Right hindlimb (tissue), 1 donor: ENCODE results near the gene ROR2.
"Not testable (repeated sequence)": the region's sequence is repeated elsewhere in the genome, so short reads cannot be mapped to it uniquely, and the experiment has no call there.

Experiments used
- DNase-seq: peaks from one replicate; pipeline ENCODE4 v3.0.0-alpha.2; 2018

Gene ROR2

DNA sequence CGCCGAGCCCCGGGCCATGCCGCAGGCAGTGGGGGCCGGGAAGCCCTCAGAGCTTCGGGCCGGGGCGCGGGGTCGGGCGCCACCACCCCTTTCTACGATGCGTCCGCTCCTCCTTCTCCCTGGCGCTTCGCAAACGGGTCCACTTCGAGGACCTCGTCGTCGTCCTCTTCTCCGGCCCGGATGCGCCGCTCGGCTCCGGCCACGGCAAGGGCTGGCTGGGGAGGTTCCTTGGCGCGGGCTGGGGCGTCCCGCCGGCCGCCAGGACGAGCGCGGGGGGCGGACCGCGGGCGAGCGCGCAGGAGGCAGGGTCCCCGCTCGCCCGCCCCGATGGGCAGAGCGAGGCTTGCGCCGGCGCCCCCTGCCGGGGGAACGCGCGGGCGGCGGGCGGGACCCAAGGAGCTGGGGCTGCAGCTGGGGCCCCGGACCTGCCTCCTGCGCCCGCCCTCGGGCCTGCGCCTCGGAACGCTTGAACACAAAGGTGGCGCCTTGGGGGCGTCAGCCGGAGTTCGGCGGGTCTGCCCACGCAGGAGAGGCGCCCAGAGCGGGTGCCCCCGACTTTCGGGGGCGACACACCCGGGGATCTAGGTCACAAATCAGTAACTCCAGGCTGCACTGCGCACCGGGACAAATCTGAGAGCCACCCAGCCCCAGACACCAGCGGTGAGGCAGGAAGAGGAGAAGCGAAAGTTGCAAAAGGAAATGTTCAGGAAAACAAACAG, at the start of gene ROR2:
Gene ROR2, minus strand, starts transcription at position 283 of the 719 bp plus-strand sequence.
- DNase-seq = peak; percentile 88

DNA sequence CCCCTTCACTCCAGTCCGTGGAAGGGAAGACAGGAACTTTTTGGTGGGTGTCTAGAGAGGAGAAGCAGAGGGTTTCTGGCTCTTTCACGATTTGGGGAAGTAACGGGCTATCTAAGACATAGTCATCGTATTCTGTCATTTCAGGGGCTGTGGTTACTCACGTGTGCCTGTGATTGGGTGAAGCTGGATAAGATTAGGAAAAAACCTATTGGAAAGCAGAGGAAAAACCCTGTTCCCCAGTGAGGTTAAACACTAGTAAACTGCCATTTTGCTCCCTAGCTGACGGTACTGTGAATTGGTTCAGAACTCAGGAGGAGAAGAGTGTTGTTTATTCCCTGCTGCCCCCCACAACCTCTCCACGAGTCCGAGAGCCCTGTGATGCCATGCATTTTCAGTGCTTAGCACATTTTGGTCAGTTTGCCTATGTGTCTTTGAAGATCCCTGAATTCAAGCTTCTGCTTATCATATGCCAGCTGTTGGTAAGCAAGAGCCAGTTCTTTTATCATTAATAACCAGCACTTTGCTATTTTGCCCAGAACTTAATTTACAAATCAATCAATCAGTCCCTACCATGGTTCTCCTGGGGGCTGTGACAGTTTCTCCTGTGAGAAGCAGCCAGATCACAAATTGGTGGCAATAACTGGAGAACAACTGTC, 45.1 kb upstream of the ROR2 start:
- no peak for DNase-seq

DNA sequence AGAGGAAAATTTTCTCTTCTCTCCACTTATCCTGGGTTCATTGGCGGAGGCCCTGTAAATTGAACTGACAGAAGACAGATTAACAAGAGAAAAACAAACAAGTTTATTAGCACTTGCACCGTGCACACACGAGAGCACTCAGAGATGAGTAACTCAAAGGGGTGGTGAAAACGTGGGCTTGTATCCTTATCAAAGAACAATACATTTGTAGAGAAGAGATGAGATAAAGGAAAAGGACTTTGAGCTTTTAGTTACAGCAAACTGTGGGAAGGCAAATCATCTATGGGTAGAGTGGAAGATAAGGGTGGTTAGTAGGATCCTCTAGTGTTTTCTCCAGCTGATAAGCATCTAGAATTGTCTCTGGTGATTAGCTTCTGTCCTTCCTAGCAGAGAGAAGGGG, 44.4 kb upstream of the ROR2 start:
- DNase-seq = no peak

DNA sequence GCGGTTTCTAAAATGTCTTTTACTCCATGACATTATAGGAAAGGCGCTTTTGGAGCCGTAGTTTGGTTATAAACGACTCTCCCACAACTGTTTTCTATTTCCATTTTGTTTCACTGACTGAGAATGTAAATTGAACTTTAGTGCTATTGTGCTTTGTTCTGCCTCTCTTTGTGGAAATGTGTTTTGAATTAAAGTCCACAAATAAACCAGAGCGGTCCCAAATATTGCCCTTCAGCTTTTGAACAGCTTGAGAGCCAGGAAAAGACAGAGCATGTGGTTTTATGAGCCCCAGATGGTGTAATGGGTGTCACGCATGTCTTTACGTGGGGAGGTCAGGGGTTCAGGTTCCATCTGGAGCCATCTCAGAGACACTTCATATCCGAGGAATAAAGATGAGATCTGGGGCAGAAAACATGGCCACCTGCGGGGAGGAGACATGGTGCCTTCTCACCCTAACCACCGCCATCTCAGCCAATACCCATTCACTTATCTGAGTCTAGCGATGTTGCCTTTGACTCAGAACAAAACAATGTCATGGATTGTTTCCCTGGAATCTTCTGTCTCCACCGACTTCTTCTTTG, 42.5 kb upstream of the ROR2 start:
- DNase-seq = no peak

DNA sequence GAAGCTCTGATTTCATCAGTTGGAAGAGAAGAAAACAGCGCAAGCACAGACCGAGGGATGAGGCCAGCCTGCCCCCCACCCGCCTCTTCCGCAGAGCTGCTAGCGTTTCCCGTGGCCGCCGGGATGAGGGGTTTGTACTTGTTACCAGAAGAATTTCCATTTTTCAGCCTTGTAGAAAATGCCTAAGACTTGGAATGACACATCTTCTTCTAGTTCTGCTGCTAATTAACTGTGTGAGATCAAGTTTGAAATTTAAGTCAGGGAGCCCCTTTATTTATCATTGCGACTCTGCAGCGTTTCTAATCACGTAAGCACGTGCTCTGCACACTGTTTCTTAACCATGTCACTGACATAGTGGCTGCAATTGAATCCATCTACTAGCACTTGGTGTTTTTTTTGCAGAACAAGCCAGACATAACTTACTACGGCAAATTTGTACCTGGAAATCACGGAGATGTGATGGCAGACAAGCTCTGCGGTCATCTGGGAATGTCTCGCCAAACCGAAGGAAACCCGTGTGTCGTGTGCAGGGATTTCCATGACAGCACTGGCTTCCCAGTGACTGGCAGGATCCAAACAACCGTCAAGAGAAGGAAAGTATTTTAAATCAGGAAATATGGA, 41.8 kb upstream of the ROR2 start:
- peak; percentile 44 for DNase-seq

DNA sequence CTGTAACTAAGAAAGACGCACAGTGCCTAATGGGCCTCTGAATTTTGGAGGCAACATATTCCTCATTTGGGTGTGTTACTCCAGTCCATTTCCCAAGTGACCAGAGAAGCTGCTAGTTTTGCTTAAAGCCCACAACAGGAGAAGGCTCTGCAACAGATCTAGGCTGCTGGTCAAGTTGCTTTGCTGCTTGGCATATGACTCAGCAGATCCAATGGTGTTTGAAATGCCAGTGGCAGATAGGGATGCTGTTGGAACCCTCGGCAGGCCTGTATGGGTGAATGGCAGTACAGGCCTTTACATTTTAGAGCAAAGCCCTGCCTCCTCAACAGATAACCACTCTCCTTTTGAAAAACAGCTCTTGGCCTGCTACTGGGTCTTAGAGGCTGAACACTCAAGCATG, 36.2 kb upstream of the ROR2 start:
- DNase-seq = no peak

DNA sequence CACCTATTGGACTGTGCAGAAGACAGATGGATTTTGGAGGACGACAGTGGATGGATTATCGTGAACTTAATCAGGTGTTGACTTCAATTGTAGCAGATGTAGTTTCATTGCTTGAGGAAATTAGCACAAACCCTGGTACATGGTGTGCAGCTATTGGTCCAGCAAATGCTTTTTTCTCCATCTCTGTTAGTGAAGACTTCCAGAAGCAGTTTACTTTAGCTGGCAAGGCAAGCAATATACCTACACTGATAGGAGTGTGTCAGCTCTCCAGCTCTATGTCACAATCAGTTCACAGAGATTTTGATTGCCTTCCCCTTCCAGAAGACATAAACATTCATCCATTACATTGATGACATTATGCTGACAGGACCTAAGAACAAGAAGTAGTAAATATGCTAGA, 35.7 kb upstream of the ROR2 start:
- DNase-seq = no peak

DNA sequence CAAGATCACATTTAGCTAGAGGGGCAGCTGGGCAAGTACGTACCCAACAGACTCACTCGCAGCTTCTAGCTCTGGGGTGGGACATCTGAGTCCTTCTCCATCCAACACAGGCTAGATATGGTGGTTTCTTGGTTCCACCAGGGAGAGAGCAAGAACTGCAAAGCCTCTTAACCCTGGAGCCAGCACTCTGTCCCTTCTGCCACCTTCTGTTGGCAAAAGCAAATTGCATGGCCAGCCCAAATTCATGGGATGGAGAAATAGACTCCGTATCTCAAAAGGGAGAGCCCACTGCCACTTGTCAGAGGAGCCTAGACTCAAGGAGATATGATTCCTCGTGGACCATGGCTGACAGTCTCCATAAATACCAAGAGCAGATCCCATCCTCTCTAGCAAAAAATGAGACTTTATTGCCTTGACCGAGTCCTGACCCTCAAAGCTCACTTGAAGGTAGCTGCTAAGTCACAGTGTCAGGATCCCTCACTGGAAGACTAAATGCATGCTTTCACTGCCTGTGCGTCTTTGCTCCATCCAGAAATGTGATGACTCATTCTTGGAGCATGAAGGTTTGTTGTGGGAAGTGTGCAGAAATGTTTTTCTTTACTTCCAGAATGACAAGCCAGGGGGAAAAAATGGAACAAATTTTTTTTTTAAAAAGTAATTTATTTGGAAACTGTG, 28.8 kb upstream of the ROR2 start:
- DNase-seq = no peak

DNA sequence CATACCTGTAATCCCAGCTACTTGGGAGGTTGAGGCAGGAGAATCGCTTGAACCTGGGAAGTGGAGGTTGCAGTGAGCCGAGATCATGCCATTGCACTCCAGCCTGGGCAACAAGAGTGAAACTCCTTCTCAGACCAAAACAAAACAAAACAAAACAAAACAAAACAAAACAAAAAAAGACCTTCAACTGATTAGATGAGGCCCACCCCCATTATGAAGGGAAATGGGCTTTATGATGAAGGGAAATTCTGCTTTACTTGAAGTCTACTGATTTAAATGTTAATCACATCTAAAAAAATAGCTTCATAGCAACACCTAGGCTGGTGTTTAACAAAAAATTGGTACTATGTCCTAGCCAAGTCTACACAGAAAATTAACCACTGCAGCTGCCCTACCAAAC, 25.2 kb upstream of the ROR2 start:
- not testable (repeated sequence) for DNase-seq

DNA sequence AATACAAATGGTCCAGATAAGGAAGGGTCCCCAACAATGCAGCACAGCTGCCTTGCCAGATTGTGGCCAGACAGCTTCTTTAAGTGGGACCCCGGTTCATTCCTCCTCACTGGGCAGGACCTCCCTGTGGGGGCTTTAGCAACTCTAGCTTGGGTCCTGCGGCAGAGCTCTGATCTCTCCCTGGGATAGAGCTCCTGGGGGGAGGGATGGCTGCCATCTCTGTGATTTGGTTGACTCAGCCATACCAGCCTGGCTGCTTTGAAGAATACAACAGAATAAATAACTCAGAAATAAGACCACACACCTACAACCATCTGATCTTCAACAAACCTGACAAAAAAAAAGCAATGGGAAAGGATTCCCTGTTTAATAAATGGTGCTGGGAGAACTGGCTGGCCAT, 22.7 kb upstream of the ROR2 start:
- DNase-seq = no peak

DNA sequence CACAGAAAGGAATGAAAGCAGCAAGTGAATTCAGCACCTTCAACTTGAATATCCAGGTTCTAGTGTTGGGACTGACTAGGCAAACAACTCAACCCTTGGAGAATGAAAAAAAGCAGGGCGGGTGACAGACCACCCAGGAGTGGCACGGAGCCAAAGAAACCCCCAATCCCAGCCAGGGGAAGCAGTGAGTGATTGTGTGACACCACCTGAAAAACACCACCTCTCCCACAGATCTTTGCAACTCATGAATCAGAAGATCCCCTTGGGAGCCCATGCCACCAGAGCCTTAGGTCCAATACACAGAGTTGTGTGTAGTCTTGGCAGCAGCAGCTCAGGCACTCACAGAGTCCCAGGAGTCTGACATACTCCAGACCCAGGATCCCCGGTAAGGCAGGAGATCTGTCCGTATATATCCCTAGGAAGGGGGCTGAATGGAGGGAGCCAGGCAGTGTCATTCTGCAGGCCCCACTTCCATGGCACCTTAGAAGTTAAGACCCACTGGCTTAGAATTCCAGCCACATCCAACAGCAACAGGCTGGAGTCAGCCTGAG, 22.1 kb upstream of the ROR2 start:
- DNase-seq = no peak

DNA sequence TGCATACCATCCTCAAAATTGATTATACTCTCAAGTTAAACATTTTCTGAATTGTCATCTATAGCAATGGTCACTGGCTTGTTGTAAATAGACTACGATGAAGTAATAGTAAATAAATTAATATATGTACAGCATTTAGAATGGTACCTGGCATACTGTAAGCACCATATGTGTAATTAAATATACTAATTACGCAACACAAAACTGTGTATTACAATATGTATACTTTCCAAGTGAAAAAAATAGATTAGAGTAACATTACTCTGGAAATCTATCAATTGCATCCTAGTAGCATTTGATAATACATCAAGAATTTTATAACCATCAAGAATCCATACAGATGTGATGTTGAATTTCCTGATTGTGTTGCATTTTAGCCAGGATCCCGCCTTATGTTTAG, 17.2 kb upstream of the ROR2 start:
- DNase-seq = no peak

DNA sequence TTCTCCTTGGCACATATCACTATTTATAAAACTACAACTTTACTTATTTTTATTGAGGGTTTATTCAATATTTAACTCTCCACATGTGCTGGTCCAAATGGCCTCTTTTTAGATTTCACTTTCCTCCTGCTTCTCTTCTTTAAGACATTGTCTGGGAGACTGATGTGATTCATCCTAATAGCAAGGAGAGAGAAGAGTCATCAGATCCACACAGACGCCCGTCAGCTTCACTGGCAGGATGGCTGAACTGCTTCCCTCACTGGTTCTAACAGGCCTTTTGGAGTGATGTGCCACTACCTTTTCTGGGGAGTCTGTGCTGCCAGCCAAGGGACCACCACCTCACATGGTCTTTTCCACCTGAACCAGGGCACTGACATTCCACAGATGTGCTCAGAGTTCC, 16.5 kb upstream of the ROR2 start:
- DNase-seq = no peak

DNA sequence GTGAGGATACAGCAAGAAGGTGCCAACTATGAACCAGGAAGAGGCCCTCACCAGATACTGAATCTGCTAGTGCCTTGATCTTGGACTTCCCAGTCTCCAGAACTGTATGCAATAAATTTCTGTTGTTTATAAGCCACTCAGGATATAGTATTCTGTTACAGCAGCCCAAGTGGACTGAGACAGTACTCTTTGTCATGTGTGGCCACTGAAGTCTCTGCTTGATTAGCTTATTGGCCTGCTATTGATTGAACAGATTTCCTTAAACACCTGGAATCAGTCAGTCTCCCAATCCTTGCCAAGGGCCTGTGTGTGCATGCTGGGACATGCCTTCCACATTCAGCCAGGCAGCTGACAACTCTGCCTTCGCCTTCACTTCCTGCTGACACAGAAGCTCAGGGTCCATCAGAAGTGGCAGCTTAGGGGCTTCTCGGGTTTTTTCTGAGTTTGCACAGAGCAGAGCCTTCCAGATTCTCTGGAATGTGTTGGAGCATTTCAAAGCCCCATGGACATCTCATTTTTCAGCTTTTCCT, 13.7 kb upstream of the ROR2 start:
- no peak for DNase-seq

DNA sequence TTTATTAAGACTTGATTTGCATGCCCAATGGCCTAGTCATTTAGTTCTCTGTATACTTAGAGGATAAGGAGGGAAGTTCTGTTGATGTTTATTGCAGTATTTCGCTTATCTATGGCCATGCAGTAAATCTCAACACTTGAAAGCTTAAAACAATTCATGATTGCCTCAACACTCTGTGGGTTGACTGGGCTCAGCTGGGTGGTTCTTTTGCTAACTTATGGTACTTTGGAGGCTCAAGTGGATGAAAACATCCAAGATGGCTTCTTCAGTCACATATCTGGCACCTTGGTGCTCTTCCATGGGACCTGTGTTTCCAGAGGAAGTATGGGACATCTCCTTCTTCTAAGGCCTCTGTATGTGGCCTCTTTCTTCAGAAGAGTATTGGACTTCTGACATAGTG, 10.3 kb upstream of the ROR2 start:
- no peak for DNase-seq

DNA sequence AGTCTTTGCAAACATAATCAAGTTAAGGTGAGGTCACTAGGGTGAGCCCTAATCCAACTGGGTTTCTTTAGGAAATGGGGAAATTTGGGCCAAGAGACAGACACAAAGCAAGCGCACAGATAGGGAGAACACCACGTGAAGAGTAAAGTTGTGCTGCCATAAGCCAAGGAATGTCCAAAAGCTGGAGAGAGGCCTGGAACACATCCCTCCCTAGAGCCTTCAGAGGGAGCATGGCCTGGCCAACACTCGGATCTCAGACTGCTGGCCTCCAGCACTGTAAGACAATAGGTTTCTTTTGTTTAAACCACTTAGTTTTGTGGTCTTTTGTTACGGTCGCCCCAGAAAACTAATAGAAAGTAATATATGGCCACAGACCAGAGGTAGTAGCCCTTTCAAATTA, 8.1 kb upstream of the ROR2 start:
- peak; percentile 79 for DNase-seq

DNA sequence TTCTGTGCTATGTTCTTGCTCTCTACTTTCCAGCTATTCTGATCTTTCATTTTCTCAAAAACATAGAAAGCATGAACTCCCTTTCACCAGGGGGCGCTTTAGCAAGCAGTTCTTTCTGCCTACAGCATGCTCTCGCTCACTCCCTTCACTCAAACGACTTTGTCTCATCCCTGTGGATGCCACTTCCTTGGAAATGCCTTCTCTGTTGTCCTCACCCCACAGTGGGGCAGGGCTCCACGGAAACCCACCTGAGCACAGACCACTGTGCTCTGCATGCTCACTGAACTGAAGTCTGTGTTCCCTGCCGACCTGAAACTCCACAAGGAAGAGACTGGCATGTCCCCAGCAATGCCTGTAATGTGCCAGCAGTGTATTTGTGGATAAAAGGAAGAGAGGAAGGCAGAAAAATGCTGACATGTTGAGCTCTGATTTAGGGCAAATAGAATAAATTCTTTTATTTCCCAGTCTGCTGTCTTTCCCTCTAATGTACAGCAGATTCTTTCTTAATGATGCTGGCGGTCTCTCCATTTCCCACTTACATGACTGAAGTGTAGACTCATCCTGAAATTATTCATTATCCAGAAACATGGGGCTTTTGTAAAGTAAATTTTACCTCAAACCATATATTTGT, 4.9 kb upstream of the ROR2 start:
- peak; percentile 61 for DNase-seq

DNA sequence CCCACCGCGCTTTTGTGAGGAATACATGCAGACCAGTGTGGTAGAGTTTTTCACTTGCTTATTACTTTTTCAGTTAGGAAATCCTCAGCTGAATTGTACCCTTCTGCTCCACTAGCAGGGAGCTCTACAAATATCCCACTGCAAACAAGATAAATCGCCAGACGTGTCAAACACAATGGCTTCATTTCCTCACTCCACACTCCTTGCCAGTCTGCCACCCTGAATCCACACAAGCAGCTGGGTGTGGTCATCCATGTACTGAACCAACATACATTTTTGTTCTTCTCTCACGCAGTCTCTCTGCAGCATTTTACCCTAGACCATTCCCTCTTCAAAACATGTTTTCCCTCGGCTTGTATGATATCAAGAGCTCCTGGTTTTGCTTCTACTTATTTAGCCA, 3.7 kb upstream of the ROR2 start:
- no peak for DNase-seq

DNA sequence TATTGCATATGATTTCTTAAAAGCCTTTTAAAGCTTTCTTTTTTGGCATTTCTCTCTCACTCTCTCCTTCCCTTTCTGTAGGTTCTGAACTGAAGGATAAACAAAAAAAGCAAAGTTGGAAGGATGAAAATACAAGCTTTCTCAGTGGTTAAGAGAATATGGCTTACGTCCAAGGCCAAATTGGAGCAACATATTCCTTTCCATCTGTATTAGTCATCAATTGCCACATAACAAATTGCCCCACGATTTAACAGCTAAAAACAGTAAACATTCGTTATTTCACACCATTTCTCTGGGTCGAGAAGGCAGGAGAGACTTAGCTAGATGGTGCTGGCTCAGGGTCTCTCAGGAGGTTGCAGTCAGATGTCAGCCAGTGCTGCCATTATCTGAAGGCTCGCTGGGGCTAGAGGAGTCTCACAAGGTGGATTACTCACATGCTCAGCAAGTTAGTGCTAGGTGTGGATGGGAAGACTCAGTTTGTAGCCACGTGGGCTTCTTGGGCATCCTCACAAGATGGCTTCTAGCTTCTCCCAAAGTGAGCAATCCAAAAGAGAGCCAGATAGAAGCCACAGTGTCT, 2.0 kb upstream of the ROR2 start:
- DNase-seq = no peak

DNA sequence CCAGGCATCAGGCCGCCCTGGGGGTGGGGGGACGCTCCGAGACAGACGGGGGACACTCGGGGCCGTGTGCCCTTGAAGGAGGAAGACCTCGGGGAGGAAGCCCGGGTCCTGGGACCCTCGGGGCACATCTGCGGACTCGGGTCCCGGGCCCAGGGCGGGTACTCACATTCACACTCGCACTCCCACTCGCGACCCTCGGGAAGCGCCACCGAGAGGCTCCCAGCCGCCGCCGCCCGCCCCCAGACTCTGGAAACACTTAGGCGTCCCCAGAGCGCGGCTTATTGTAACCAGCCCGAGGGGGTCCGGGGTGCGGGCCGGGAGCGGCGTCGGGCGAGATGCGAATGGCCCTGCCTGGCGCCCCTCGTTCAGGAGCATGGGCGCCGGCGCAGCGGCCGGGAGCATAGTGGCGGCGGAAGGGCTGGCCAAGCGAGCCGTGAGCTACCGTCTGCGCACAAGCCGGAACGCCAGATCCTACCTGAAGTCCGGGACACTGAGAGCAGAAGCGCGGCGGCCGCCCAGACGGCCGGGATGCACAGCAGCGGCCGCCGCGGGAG, 559 bp downstream of the ROR2 start:
- DNase-seq = peak; percentile 47

DNA sequence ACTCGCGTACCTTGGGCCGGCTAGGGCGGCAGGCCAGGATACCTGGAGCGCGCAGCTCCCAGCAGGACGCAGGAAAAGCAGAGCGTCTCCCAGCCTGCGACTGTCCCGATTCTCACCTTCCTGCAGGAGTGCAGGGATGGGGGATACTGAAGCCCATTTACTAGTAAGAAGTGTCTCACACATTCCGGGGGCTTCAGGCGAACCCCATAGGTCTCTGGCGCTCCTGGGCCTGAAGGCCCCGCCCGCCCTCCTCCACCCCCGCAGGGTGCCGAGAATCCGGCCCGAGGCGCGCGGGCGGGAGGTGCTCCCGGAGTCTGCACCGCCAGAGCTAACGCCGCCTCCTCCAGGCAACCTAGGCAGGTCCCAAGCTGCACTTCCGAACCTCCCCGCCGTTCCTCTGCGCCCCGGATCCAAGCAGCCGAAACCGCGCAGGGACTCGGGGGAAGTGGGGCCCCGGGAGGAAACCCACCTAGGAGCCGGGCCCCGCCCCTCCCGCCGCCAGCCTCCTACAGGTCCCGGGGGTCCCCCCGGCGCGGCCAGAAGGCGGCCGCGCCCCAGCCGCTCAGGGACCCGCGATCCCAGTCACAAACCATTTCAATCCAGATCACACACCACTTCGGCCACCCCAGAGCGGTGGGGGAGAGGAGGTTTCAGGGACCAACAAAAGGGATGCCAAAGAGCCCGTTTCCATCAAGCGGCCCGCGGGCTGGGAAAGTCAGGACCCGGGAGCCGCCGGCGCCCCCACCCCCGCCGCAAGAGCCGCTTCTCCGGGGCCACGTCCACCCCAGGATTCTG, 1.2 kb downstream of the ROR2 start:
- DNase-seq = peak; percentile 69
